ENCODE data around the gene GSAP. TPM values are rescaled to one million over a fixed set of nuclear protein-coding genes. Genes with fewer than 3 reads are reported as not detected.
"Not testable (repeated sequence)": the region's sequence is repeated elsewhere in the genome, so short reads cannot be mapped to it uniquely, and the experiment has no call there.

GSAP gene
- total RNA-seq, 1 donor from 2014 or later, result 5.0 TPM

DNA sequence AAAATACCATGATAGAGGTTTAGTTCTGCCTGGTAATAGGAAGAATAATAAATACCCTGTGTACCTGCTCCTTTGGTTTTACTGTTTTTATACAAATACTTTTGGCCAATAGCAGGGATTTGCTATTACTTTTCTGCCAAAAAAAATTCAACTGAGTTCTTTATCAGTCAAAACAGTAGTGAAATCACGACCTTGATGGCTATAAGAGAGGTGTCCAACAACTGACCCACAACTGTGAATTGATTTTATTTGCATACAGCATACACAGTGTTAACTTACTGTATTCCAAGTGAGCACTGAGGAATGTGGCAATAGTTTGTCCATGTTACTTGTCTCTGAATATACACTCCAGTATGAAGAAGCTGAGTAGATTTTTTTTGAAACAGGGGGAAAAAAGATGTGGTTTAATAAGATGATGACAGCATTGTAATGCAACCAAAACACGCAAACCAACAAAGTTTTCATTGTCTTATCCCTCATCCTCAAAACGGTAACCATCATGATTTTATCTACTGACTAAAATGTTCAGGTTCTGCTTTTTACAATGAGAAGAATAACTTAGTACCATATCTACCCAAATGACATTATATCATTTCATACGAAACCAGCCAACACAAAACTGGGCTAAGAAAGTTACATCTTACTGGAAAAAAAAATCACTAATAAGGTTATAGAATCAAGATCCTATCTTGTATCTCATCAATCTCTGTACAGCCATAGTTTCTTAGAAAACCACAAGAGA lies 63.3 kb downstream of the GSAP start:
- DNase-seq (ENCODE audit: extremely low spot score, unreplicated experiment), result no peak
- no peaks in the 10 kb centered on the region for H3K36me3 Mint-ChIP-seq
- H3K4me3 Mint-ChIP-seq, result no peak overlapping the region
- H3K4me1 Mint-ChIP-seq (ENCODE audit: unreplicated experiment), result peaks cover 45% of the 10 kb centered on the region
- no peaks in the 10 kb centered on the region for H3K27me3 Mint-ChIP-seq
- TF ChIP-seq, protein P1, sequence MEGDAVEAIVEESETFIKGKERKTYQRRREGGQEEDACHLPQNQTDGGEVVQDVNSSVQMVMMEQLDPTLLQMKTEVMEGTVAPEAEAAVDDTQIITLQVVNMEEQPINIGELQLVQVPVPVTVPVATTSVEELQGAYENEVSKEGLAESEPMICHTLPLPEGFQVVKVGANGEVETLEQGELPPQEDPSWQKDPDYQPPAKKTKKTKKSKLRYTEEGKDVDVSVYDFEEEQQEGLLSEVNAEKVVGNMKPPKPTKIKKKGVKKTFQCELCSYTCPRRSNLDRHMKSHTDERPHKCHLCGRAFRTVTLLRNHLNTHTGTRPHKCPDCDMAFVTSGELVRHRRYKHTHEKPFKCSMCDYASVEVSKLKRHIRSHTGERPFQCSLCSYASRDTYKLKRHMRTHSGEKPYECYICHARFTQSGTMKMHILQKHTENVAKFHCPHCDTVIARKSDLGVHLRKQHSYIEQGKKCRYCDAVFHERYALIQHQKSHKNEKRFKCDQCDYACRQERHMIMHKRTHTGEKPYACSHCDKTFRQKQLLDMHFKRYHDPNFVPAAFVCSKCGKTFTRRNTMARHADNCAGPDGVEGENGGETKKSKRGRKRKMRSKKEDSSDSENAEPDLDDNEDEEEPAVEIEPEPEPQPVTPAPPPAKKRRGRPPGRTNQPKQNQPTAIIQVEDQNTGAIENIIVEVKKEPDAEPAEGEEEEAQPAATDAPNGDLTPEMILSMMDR (conservative IDR thresholded peaks at IDR 0.05), result no peak
- no peak overlapping the region for H3K27ac Mint-ChIP-seq
- H3K9me3 Mint-ChIP-seq, result peaks cover 6% of the 10 kb centered on the region

DNA sequence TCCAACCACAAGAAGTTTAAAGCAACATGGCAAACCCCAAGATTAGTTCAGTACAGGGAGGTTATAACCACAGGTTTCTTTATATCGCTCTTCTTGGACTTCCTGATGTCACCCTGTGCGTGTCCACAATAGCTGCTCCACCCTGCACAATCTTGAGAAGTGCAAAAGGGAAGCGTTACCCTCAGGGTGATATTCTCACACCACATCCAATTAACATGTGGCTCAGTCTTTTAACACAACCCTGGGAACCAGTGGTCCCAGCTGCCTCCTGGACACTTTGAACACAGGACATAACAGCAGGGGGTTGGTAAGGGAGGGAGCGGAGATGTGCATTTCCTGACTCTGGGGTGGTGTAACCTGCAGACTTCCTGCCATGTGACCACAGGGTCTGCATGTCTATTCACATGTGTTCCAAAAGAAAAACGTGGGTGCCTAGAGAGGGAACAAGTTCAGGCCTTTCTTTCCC lies 64.6 kb downstream of the GSAP start:
- peaks cover 6% of the 10 kb centered on the region for H3K9me3 Mint-ChIP-seq
- H3K4me1 Mint-ChIP-seq (ENCODE audit: unreplicated experiment), result peaks cover 45% of the 10 kb centered on the region
- no peak for DNase-seq (ENCODE audit: extremely low spot score, unreplicated experiment)
- no peaks in the 10 kb centered on the region for H3K27me3 Mint-ChIP-seq
- H3K4me3 Mint-ChIP-seq, result no peak overlapping the region
- TF ChIP-seq, protein P1 (conservative IDR thresholded peaks at IDR 0.05), result no peak
- H3K36me3 Mint-ChIP-seq, result no peaks in the 10 kb centered on the region
- no peak overlapping the region for H3K27ac Mint-ChIP-seq

DNA sequence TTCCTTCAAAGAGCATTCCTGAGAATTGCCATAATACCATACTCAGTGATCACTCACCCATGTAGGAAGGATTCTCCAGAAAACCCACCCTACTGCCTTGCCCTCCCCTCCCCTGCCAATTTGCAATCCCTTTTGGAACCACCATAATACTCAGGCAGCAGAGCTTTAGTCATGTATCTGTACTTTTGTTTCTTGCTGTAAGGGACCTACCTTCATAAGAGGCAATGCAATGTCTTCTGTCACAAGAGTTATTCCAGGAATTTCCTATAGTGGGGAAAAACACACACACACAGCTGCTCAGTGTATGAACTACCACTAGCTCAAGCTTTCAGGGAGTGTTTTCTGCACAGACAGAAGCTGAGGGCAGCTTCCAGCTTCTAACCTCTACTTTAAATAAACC lies 67.0 kb downstream of the GSAP start:
- no peak overlapping the region for H3K27ac Mint-ChIP-seq
- no peaks in the 10 kb centered on the region for H3K36me3 Mint-ChIP-seq
- peaks cover 36% of the 10 kb centered on the region for H3K4me1 Mint-ChIP-seq (ENCODE audit: unreplicated experiment)
- TF ChIP-seq, protein P1 (conservative IDR thresholded peaks at IDR 0.05), result no peak
- H3K27me3 Mint-ChIP-seq, result no peaks in the 10 kb centered on the region
- no peak for DNase-seq (ENCODE audit: extremely low spot score, unreplicated experiment)
- H3K9me3 Mint-ChIP-seq, result peaks cover 6% of the 10 kb centered on the region
- no peak overlapping the region for H3K4me3 Mint-ChIP-seq

DNA sequence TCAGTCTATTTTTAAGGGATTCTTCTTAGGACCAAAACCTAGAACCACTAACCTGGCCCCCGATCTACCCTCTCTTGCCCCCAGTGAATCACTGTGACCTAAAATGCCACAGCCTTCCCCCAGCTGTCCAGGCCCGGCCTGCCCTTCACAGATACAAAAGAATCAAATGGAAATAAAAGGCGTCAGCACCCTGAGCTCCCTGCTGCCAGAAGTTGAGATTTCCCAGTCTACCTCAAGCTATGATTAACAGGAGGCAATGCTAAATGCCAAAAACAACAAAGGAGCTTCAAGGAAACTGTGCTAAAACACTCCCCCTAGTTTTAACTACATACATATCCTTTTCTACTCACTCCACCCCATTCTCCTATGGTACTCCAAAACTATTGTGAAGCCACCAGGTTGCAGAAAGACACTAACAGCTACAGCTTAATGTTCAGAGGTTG lies 67.8 kb downstream of the GSAP start:
- H3K27ac Mint-ChIP-seq, result no peak overlapping the region
- DNase-seq (ENCODE audit: extremely low spot score, unreplicated experiment), result no peak

GRCh38 chr7:77346441-77346840 lies 69.7 kb downstream of the GSAP start:
- H3K27ac Mint-ChIP-seq, result no peak overlapping the region
- H3K9me3 Mint-ChIP-seq, result peaks cover 6% of the 10 kb centered on the region
- peaks cover 15% of the 10 kb centered on the region for H3K4me1 Mint-ChIP-seq (ENCODE audit: unreplicated experiment)
- no peak for DNase-seq (ENCODE audit: extremely low spot score, unreplicated experiment)
- no peak overlapping the region for H3K4me3 Mint-ChIP-seq
- H3K27me3 Mint-ChIP-seq, result no peaks in the 10 kb centered on the region
- TF ChIP-seq, protein P1 (conservative IDR thresholded peaks at IDR 0.05), result no peak
- H3K36me3 Mint-ChIP-seq, result no peaks in the 10 kb centered on the region

More for the DNA sequence above, 67.8 kb downstream of the GSAP start:
- Mint-ChIP-seq H3K36me3 (no peaks in the 10 kb centered on the region), H3K9me3 (peaks cover 6% of the 10 kb centered on the region), H3K4me3 (peak overlapping the region; percentile 5), H3K27me3 (no peaks in the 10 kb centered on the region), H3K4me1 (ENCODE audit: unreplicated experiment) (peaks cover 29% of the 10 kb centered on the region)
- TF ChIP-seq, protein P1 (conservative IDR thresholded peaks at IDR 0.05), result no peak

GRCh38 chr7:77345426-77345825 lies 70.7 kb downstream of the GSAP start:
- H3K36me3 Mint-ChIP-seq; H3K4me3 Mint-ChIP-seq; DNase-seq (ENCODE audit: extremely low spot score, unreplicated experiment); H3K27me3 Mint-ChIP-seq; H3K27ac Mint-ChIP-seq; H3K9me3 Mint-ChIP-seq: not testable (repeated sequence)
- H3K4me1 Mint-ChIP-seq (ENCODE audit: unreplicated experiment), result peaks cover 13% of the 10 kb centered on the region
